GOT3 (cell line): Measurements from ENCODE around the gene HELT.
A peak's percentile ranks its signal among the peaks of the same experiment; 100 is the strongest.

Source experiments
- DNase-seq: peaks from one replicate; lab custom pipeline; 2025; ENCODE audit warnings: mixed read lengths; lab: John Stamatoyannopoulos, UW

Gene HELT

DNA sequence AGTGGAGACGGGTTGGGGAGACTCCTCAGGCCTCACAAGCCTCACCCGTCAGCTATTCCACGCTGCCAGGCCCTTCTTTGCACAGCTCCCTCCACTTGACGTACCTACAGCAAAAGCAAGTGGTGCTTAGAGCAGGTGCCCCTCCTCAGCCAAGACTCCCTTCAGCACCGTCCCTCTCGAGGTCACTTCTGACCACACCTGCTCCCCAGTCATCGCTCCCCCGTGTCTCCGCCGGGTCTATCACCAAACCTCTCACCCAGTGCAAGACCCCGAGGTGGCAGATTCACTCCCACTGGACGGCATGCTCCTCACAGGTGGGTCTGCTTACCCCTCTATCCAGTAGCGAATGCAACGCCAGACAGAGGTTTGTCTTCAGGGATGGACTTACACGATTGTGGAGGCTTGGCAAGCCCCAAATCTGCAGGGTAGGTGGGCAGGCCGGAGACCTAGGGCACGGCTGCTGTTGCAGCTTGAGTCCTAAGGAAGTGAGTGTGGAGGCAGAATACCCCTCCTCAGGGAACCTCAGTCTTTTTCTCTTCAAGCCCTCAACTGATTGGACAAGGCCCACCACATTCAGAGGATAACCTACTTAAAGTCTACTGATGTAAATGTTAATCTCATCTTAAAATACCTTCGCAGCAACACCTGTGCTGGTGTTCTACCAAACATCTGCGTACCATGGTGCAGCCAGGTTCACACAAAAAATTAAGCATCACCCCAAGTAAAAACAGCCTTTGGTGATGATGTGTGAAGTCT lies 14.5 kb upstream of the HELT start:
- no peak for DNase-seq

DNA sequence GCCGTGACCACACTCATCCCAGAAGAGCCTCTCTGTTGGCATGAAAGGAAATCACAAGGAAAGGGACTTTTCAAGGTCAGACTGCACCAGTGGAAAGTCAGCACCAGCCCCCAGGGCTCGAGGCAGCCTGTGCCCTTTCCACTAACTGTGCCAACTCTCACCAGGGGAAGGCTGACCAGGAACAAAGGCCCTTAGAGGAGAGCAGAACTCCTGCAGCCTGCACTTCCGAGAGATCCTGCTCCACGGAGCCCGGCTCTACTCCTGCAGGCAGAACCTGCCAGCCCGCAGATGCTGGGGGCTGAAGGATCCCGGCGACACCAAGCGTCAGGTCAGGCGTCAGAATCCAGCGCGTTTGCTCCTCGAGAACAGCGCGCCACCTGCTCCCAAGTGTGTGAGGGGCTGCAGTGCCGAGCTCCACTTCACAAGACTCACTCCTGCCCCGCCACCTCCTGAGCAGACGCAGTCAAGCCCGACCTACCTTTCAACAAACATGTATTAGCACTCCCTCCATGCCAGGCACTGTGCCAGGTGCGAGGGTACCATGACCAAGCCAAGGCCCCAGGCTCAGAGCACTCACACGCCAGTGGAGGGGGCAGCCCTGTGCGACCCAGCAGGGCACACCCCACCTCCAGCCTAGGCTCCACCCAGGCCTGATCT lies 13.6 kb upstream of the HELT start:
- no peak for DNase-seq

DNA sequence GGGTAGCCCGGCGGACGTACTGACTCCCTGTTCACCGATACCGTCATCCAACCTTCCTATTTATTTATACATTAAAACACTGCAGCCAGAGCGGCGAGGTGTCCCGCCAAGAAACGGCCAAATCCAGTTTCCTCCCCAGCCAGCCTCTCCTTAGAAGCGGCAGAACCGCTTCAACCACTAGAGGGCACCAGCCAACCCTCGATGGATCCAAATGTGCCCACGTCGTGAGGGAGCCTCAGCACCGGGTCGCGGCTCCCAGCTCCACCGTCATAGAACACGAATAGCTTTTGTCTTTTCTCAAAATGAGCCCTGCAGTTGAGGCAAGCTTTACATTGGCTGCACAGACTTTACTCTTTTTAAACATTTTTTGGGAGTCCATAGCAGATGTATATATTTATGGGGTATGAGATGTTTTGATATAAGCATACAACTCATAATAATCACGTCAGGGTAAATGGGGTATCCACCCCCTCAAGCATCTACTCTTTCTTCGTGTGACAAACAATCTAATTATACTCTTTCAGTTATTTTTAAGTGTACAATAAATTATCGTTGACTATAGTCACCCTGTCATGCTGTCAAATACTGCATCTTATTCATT lies 13.0 kb upstream of the HELT start:
- peak; percentile 2 for DNase-seq

DNA sequence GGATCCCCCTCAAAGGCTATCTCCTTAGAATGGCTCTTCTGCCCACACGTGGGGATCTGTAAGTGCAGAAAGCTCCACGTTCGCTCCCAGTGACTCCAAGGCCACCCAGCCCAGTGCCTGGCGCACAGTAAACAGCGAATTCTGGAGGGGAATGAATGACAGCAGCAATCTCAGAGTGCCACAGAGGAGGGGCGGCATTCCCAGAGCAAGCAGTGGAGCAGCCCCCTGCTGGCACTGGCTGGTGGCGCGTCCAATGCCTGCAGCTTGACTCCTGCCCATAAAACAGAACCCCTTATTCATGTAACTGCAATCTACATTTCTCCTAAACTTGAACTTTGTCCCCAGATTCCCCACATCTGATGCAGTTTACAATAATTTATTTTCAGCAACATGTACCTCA lies 6.9 kb upstream of the HELT start:
- no peak for DNase-seq

DNA sequence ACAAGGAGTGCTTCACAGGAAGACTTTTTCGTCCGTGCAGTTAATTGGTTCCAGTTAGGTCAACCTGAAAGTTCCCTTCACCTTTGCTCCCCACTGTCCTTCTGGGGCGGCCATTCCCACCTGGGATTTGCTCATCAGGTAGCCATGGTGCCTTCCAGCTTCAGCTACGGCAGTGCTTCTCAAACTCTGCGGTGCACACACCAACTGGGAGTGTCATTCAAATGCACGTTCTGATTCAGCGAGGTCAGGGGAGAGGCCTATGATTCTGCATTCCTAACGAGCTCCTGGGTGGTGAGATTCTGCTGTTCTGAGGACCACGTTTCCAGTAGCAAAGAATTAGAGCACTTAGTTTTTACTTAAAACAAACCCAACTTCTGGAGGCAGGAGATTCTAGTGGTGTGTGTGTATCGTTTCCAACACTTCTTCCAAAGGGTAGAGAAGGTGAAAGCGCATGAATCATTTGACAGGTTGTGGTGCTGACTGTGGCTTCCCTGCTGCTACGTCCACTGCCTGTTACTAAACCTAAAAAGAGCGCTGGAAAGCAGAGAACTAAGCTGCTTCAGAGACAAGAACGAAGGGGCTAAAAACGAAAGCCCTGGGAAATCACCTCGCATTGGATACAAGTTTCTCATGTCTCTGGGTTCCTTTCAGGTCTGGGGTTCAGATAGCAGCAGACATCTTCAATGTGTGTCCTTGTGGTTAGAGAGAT lies 4.7 kb upstream of the HELT start:
- no peak for DNase-seq

DNA sequence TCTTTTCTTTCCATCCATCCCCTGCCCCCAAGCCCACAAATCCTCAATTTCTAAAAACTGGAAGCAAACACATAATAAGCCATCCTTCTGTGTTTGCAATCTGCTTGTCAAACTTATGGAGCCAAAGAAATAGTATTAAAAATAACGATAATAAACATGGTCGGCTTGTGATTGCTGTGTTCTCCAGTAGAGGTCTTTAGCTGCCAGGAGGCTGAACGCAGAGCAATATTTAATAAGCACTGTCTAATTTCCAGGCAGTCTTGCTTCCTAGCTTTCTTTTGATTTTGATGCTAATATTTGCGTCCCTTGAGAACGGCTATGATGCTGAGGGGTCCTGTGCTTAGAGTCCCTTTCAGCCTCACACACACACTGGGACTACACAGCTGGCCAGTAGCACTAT lies 3.2 kb upstream of the HELT start:
- DNase-seq: no peak

DNA sequence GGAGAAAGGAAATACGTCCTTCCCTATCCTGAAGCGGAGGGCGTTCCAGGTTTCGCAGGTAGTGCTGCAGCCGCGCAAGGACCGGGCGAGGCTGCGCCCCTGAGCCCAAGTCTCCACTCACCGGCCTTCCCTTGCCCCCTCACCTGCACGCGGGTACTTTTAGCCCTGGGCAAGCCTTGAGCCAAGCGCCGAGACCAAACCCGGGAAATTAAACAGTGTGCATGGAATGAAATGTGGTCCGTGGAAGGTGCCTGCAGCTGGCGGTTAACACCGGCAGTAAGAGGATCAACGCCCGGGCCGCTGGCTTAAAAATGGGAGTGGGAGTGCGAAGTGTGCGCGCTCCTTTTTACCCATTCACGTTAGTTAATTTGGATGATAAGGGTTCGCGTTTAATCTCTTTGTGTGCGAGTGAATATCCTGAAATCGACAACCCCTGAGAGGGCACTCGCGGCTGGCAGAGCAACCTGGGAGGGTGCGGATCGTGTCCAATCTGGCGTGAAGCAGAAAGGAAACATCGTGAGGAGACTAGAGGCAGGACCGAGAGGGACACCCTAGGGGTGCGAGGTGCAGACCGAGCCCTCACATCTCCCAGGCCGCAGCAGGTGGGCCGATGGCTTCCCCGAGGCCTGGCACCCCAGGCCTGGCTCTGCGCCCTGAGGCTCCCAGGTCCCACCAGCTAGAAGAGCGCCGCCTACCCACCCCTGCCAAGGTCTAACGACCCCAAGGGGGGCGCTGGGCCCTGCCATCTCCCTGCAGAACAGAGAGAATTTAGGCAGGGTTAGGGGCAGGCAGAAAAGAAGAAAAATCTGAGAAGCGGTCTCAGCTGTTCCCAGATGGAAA lies 2.0 kb upstream of the HELT start:
- no peak for DNase-seq

DNA sequence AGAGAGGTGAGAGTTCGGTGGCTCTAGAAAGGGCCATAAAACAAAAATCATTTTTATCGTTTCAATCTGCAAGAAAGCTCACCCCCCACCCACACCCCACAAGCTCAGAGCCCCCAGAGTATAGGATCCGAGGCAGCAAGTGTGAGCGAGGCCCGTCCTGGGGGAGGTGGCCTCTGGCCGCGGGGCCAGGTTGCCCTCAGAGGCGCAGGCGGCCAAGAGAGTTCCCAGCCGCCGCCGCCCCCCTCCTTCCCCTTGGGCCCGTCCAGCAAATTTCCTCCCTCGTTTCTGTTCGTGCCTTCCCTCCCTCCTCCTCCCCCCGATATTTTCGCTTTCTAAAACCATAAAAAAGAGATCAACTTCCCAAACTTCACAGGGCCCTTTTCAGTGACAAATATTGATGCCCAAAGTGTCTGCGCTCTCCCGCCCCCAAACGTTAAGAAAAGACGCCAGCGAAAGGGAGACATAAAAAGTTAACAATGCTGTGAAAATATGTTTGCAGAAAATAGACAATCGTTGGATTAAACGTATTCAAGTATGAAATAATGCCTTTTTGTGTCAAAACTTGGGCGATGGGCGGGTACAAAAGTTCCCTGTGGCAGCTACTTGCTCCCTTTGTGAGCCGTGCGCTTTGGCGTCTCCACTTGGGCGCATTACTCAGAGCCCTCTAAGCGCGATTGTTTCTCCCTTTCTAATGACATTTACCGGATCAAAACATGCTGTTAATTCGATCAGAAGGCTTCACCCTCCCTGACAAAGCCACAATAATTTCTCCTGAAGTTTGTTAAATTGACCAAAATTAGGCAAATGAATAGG lies 1.1 kb upstream of the HELT start:
- DNase-seq: no peak

DNA sequence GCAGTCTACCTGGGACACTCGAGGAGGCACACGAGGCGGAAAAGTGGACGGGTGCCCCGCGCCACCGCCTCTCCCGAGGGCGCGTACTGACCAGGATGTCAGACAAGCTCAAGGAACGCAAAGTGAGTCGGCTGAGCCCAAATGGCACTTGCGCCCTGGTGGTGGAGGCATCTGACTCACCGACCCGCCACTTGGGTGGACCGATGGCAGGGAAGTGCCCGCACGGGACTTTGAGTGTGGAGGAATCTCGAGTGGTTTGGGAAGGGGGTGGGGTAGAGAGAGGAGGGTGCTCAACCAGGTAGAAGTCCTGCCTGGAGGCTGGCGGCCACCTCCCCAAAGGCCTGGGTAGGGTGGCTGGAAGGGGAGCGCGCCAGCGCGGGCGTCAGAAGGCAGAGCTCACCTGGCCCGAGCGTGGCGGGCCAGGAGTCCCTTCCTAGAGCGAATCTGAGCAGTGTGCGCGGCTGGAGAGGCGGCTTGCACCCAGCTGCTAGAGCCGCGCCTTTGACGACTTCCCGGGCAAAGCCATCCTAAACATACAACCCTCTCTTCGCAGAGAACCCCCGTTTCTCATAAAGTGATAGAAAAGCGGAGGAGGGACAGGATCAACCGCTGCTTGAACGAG lies 655 bp downstream of the HELT start:
- DNase-seq: no peak

DNA sequence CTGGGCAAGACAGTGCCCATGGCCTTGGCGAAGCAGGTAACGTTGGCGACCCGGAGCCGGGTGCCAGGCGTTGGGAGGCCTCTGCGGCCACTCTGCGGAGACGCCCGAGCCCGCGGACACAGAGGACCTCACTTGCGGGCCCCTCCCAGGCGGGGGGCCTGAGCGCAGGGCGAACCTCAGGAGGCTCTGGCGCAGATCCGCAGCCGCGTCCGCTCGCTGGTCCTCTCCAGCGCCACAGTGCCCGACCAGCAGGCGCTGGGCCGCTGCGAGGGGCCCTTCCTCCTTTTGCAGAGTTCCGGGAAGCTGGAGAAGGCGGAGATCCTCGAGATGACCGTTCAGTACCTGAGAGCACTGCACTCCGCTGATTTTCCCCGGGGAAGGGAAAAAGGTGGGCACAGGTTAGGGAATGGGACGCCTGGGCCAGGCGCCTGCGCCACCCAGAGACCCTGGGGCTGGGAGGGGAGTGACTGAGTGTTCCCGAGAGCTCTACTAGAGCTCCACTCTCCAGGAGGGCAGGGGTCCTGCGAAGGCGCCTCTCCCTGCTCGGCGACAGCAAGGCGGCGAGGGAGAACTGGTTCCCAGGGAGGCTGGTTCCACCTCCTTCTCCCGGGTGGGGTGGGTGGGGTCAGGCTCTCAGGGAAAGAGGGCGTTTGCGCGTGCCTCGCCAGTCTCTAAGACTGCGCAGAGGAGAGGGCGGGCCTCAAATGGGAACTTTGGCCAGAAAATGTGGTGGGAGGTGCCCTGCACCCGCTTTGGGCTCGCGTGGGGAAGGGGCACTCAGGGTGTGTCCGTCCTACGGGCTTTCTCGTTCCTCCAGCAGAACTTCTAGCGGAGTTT lies 1.4 kb downstream of the HELT start:
- no peak for DNase-seq

DNA sequence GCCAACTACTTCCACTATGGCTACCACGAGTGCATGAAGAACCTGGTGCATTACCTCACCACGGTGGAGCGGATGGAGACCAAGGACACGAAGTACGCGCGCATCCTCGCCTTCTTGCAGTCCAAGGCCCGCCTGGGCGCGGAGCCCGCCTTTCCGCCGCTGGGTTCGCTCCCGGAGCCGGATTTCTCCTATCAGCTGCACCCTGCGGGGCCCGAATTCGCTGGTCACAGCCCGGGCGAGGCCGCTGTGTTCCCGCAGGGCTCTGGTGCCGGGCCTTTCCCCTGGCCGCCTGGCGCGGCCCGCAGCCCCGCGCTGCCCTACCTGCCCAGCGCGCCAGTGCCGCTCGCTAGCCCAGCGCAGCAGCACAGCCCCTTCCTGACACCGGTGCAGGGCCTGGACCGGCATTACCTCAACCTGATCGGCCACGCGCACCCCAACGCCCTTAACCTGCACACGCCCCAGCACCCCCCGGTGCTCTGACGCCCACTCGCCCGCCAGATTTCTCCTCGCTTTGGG lies 2.1 kb downstream of the HELT start:
- DNase-seq: no peak

DNA sequence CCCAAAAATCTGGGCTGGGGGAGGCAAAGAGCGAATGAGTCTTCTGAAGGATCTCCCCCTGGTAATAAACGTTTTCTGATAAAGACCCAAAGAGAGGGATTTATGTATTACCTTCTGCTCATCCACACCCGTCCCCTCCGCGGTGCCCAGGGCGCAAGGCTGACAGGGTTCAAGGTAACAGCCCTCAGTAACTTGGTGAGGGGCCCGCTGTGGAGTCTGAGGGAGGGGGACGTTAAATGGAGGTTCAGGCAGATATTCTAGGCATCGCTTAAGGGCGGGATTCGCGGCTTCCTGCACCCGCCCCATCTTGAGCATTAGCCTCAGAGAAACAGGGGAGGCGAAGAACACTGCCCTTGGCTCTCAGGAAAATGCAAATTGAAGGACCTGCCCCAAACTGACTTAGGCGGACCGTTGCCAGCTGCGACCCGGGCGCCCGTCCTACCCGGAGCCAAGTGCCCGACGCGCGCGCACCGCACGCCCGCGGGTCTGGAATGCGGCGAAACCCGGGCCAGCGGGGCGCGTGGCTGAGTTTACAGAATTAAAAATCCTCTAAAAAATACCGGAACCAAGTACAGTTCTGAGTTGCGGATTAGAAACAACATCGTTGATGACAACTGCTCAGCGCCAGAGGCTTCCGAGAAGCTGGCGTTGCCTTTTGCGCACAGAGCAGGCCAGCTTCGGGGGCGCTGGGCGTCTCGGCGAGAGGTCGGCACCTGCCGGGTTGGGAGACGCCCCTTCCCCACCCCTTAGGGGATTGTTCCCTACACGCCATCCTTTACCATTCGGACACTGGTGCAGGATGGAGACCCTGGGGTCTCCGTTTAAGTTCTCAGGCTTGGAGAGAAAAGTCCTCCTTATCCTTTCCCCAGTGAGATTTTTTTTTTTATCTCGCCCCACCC lies 2.8 kb downstream of the HELT start:
- no peak for DNase-seq

DNA sequence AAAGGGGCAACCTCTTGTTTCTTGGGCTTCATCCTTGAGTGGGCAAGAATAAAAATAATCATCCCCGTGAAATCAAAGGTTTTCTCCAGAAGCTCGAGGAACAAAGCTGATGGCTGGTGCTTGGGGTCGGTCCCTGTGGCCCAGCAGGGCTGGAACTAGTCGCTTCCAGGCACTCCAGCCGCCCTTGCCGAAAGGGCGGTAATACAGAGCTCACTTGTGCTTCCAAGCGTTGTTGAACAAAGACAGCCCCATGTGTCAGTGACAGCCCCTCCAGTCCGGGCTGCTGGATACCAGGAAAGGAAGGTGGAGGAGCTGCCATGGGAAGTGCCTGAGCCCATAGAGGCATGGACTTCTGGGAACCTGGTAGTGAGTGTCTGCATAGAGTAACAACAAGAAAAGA lies 5.2 kb downstream of the HELT start:
- no peak for DNase-seq

DNA sequence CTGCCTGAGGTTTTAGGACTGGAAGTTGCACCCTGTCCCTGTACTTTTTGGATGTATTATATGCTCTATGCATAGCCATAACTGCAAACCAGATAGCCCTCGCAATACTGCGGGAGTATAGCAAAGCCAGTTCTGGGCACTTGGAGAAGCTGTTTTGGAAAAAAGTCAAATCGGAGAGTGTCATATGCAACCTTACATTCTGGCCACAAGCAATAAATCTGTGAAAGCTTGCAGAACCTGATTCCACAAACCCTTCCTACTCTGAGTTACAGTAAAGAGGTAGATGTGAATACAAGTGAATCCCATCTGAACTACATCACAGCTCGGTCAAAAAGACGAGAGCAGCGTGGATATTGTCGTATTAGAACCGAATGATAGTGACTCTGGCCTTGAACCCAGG lies 10.3 kb downstream of the HELT start:
- DNase-seq: no peak

DNA sequence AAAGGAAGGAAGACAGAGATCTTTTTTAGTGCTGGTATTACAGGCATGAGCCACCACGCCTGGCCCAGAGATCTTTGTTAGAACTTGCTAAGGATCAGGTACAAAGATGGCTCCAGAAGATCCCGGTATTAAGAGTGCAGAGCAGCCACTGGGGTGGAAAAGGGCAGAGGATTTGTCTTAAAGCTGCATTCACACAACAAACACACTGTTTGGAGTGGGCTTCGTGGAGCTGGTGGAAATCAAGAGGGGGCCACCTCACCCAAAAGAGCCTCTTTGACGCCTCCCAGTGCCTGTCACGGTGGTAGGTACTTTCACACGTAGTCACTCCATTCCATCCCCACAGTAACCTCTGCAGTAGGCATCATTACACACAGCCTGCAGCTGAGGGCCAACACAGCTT lies 13.3 kb downstream of the HELT start:
- DNase-seq: no peak

DNA sequence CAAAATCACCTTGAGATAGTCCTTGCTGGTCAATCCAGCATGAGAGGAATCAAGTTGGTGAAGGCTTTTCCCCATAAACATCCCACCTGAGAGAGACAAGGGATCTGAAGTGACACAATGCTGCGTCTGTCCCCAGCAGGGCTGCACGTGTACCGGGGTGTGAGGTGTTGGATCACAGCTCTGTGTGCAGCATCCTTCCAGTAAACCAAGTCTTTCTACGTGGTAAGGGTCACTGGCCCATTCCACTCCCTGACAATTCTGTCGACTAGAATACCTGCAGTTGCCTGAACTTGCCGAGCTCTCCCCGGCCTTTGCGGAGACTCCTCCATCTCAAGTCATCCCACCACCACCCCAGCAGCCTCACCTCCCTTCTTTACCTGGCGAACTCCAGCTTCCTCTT lies 14.8 kb downstream of the HELT start:
- DNase-seq: no peak

DNA sequence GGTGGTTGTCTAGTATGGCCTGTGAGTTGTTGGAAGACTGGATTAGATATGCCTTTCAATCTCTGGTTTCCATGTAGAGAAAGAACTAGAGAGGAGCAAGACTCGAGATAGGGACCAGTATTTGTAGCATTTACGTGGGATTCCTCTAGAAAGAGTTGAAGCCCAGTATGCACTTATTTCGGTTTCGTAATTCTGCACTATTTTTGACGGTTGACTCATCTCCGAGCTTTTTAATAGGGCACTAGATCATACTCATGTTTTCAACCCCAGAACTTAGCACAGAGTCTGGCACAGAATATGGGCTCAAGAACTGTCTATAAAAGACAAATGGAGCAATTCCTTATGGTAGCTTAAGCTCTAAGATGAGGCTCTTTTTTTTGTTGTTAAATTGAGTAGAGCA lies 15.7 kb downstream of the HELT start:
- DNase-seq: no peak

DNA sequence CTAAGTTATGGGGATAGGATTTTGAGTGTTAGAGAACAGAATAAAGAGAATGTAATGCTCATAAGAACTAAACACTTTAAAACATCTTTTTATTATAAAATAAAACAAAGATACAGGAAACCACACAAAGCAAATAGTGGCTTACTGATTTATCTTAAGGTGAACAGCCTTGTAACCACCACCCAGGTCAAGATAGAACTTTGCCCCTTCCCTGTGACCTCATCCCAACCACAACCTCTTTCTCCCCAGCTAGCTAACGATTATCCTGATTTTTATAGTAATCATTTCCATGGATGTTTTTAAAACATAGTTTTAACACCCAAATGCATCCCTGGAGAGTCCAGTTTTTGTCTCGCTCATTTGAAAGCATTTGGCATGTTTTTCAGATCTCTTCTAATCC lies 17.0 kb downstream of the HELT start:
- DNase-seq: no peak
